ENCODE data around the gene ZNF627. TPM values are rescaled to one million over a fixed set of nuclear protein-coding genes. Genes with fewer than 3 reads are reported as not detected.

Gene ZNF627
- total and polyA plus RNA-seq, 8 donors: 10.5 to 42.4 (median 34.6) TPM

DNA sequence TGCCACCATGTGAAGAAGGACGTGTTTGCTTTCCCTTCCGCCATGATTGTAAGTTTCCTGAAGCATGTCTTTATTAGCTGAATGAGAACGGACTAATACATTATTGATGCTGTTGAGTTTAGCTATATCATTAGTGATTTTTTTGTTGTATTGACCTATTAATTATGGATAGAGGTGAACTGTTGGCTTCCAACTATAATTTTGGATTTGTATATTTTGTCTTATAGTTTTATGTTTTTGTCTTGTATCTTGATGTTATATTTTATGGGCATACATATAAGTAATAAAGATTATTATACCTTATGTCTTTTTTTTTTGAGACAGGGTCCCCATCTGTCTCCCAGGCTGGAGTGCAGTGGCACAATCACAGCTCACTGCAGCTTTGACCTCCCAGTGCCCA lies 45.6 kb downstream of the ZNF627 start:
- intact Hi-C loops (cut with DNase I): no loop called here
- H3K36me3 ChIP-seq: no peaks in the 10 kb centered on the region
- H3K27me3 ChIP-seq: no peaks in the 10 kb centered on the region
- TF ChIP-seq, protein P1, sequence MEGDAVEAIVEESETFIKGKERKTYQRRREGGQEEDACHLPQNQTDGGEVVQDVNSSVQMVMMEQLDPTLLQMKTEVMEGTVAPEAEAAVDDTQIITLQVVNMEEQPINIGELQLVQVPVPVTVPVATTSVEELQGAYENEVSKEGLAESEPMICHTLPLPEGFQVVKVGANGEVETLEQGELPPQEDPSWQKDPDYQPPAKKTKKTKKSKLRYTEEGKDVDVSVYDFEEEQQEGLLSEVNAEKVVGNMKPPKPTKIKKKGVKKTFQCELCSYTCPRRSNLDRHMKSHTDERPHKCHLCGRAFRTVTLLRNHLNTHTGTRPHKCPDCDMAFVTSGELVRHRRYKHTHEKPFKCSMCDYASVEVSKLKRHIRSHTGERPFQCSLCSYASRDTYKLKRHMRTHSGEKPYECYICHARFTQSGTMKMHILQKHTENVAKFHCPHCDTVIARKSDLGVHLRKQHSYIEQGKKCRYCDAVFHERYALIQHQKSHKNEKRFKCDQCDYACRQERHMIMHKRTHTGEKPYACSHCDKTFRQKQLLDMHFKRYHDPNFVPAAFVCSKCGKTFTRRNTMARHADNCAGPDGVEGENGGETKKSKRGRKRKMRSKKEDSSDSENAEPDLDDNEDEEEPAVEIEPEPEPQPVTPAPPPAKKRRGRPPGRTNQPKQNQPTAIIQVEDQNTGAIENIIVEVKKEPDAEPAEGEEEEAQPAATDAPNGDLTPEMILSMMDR (IDR thresholded peaks at IDR 0.05): no peak
- no peaks in the 10 kb centered on the region for H3K9me3 ChIP-seq
- DNase-seq (no peak), ATAC-seq (no peak)
- H3K4me1 ChIP-seq: peaks cover 0 to 10% of the 10 kb centered on the region in 2 donors
- H3K4me3 ChIP-seq: no peak overlapping the region
- H3K27ac ChIP-seq: no peak overlapping the region

DNA sequence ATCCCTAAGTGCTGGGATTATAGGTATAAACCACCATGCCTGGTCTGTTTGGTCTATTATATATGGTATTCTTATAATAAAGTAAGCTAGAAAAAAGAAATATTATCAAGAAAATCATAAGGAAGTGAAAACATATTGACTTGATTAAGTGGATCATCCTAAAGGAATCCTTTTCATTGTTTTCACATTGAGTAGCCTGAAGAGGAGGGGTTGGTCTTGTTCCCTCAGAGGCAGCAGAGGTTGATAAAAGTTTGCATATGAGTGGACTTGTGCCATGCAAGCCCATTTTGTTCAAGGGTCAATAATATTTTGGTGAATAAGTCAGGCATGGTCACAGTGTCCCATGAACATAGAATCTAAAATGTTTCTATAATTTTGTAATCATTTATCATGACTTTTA lies 52.7 kb downstream of the ZNF627 start:
- no peak overlapping the region for H3K4me3 ChIP-seq
- DNase-seq (no peak), ATAC-seq (no peak)
- H3K36me3 ChIP-seq: peaks cover 0 to 18% of the 10 kb centered on the region in 2 donors
- intact Hi-C loops (cut with DNase I): no loop called here
- no peaks in the 10 kb centered on the region for H3K27me3 ChIP-seq
- no peaks in the 10 kb centered on the region for H3K4me1 ChIP-seq
- no peak overlapping the region for H3K27ac ChIP-seq
- TF ChIP-seq, protein P1 (IDR thresholded peaks at IDR 0.05): no peak
- peaks cover 4 to 53% of the 10 kb centered on the region in 2 donors for H3K9me3 ChIP-seq

GRCh38 chr19:11651062-11651461 lies 53.8 kb downstream of the ZNF627 start:
- no peak overlapping the region for H3K4me3 ChIP-seq
- peaks cover 0 to 18% of the 10 kb centered on the region in 2 donors for H3K36me3 ChIP-seq
- DNase-seq (no peak), ATAC-seq (no peak)
- TF ChIP-seq, protein P1 (IDR thresholded peaks at IDR 0.05): no peak
- peaks cover 4 to 53% of the 10 kb centered on the region in 2 donors for H3K9me3 ChIP-seq
- no peaks in the 10 kb centered on the region for H3K4me1 ChIP-seq
- intact Hi-C loops (cut with DNase I): no loop called here
- no peak overlapping the region for H3K27ac ChIP-seq
- no peaks in the 10 kb centered on the region for H3K27me3 ChIP-seq

DNA sequence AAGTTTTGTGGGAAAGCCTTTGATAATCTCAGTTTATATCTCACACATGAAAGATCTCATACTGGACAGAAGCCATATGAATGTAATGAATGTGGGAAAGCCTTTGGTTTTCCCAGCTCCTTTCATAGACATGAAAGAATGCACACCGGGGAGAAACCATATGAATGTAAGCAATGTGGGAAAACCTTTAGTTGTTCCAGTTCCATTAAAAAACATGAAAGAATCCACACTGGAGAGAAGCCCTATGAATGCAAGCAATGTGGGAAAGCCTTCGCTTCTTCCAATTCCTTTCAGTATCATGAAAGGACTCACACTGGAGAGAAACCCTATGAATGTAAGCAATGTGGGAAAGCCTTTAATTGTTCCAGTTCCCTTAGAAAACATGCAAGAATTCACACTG lies 54.8 kb downstream of the ZNF627 start:
- ATAC-seq (no peak), DNase-seq (no peak)
- no peak overlapping the region for H3K27ac ChIP-seq
- TF ChIP-seq, protein P1 (IDR thresholded peaks at IDR 0.05): no peak
- peaks cover 0 to 18% of the 10 kb centered on the region in 2 donors for H3K36me3 ChIP-seq
- intact Hi-C loops (cut with DNase I): no loop called here
- H3K4me3 ChIP-seq: no peak overlapping the region
- peaks cover 4 to 53% of the 10 kb centered on the region in 2 donors for H3K9me3 ChIP-seq
- no peaks in the 10 kb centered on the region for H3K27me3 ChIP-seq
- H3K4me1 ChIP-seq: no peaks in the 10 kb centered on the region

DNA sequence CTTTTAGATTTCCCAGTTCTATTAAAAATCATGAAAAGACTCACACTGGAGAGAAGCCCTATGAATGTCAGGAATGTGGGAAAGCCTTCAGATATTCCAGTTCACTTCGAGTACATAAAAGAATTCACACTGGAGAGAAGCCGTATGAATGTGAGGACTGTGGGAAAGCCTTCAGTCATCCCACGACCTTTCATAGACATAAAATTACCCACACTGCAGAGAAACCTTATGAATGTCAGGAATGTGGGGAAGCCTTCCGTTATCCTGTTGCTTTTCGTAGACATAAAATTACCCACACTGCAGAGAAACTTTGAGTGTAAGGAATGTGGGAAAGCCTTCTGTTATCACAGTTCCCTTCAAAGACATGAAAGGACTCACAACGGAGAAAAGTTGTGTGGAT lies 55.2 kb downstream of the ZNF627 start:
- peaks cover 4 to 53% of the 10 kb centered on the region in 2 donors for H3K9me3 ChIP-seq
- peaks cover 0 to 18% of the 10 kb centered on the region in 2 donors for H3K36me3 ChIP-seq
- intact Hi-C loops (cut with DNase I): no loop called here
- no peak overlapping the region for H3K27ac ChIP-seq
- TF ChIP-seq, protein P1 (IDR thresholded peaks at IDR 0.05): no peak
- H3K4me3 ChIP-seq: no peak overlapping the region
- no peaks in the 10 kb centered on the region for H3K4me1 ChIP-seq
- DNase-seq: no peak
- ATAC-seq: no peak
- no peaks in the 10 kb centered on the region for H3K27me3 ChIP-seq

All from left lung (tissue), 10 donors.